ENCODE results near the gene LCN2.

DNA sequence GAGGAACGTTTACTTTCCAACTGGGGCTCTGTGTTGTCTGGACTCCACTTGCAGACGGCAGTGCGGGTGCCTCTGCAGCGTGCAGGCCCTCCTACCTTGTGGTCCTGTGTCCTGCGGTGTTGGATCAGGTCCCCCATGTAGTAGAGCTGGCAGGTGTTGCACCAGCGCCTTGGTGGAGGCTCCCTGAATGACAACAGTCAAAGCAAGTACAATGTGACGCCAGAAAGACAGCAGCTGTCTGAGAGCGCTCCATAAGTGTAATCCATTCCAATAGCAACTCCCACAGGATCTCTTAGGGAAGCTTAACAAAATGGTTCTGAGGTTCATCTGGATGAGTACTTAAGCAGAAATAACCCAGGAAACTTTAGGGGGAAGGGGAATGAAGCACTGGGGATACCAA is 20.7 kb downstream of the LCN2 start:
- TF ChIP-seq FOXK2 (IDR thresholded peaks at IDR 0.05) (no peak), SP1 (IDR thresholded peaks at IDR 0.05) (no peak)

Measured in HEK293T (cell line).